Osteoblast (primary cell): ENCODE measurements around the gene TP53BP1. TPM values are rescaled to one million over a fixed set of nuclear protein-coding genes. Genes with fewer than 3 reads are reported as not detected.
A peak's percentile ranks its signal among the peaks of the same experiment; 100 is the strongest.

ENCODE experiments used
- DNase-seq: peaks from one replicate; pipeline ENCODE4 v3.0.0; 2011; ENCODE audit warnings: low spot score, mixed read lengths; ENCODE audit not compliant: insufficient read length; ENCODE audit errors: missing footprints
- H2AFZ ChIP-seq: 2 replicates; pipeline ENCODE4 v1.6.0; 2011; ENCODE audit warnings: mild to moderate bottlenecking, low read length
- H3K27ac ChIP-seq: 2 replicates; pipeline ENCODE4 v1.5.1; 2011; ENCODE audit warnings: mild to moderate bottlenecking, low read depth, low read length, moderate library complexity
- H3K27me3 ChIP-seq: 2 replicates; pipeline ENCODE4 v1.6.0; 2012; ENCODE audit warnings: mild to moderate bottlenecking, control low read depth, inconsistent platforms, low read length, moderate library complexity; ENCODE audit not compliant: insufficient read depth
- H3K36me3 ChIP-seq: 2 replicates; pipeline ENCODE4 v1.5.1; 2011; ENCODE audit warnings: mild to moderate bottlenecking, low read length, control low read depth, moderate library complexity; ENCODE audit not compliant: insufficient read depth
- H3K4me1 ChIP-seq: 2 replicates; pipeline ENCODE4 v1.5.1; 2011; ENCODE audit warnings: mild to moderate bottlenecking, low read length, control low read depth, moderate library complexity; ENCODE audit not compliant: insufficient read depth
- H3K4me2 ChIP-seq: 2 replicates; pipeline ENCODE4 v1.6.0; 2011; ENCODE audit warnings: mild to moderate bottlenecking, low read length; ENCODE audit not compliant: insufficient read depth
- H3K4me3 ChIP-seq: fragments of 200-600 bp; sonication (generic); 3 replicates; pipeline ENCODE4 v1.5.1; 2012; ENCODE audit warnings: mild to moderate bottlenecking, low read length, inconsistent platforms; ENCODE audit not compliant: insufficient read depth
- H3K79me2 ChIP-seq: 2 replicates; pipeline ENCODE4 v1.6.0; 2012; ENCODE audit warnings: mild to moderate bottlenecking, low read length, control low read depth, inconsistent platforms; ENCODE audit not compliant: insufficient read depth
- H3K9me3 ChIP-seq: 2 replicates; pipeline ENCODE4 v1.5.1; 2011; ENCODE audit warnings: low read depth, low read length, control low read depth
- H4K20me1 ChIP-seq: 2 replicates; pipeline ENCODE4 v1.6.0; 2012; ENCODE audit warnings: mild to moderate bottlenecking, low read length, control low read depth; ENCODE audit not compliant: insufficient read depth
- CTCF ChIP-seq: IDR thresholded peaks from 2 replicates; pipeline ENCODE4 v1.5.1; 2011; ENCODE audit warnings: mild to moderate bottlenecking, low read depth, low read length, moderate library complexity; ENCODE audit errors: extremely low read depth
- total RNA-seq: library from RNA; depleted of rRNA; stranded (reverse); fragments of >200 nt; gene quantifications from 2 replicates; pipeline ENCODE4 v1.2.3, GENCODE V29; 2012

TP53BP1 gene
- total RNA-seq, 1 donor: 88.7 TPM

GRCh38 chr15:43414196-43414595 lies 78.8 kb downstream of the TP53BP1 start:
- H3K4me1 ChIP-seq: no peaks in the 10 kb centered on the region
- peaks cover 71% of the 10 kb centered on the region for H3K36me3 ChIP-seq
- H4K20me1 ChIP-seq: no peaks in the 10 kb centered on the region
- H3K4me2 ChIP-seq: no peak overlapping the region
- DNase-seq: no peak
- H3K9me3 ChIP-seq: no peaks in the 10 kb centered on the region
- no peak overlapping the region for H2AFZ ChIP-seq
- no peak overlapping the region for H3K4me3 ChIP-seq
- H3K27me3 ChIP-seq: no peaks in the 10 kb centered on the region
- TF ChIP-seq CTCF: no peak
- H3K27ac ChIP-seq: no peak overlapping the region
- no peaks in the 10 kb centered on the region for H3K79me2 ChIP-seq

GRCh38 chr15:43412096-43412495 lies 80.9 kb downstream of the TP53BP1 start:
- Histone ChIP-seq H3K27ac (no peak overlapping the region), H3K4me1 (no peaks in the 10 kb centered on the region), H3K4me2 (no peak overlapping the region), H2AFZ (no peak overlapping the region), H3K4me3 (no peak overlapping the region), H3K36me3 (peaks cover 84% of the 10 kb centered on the region), H3K9me3 (no peaks in the 10 kb centered on the region), H3K79me2 (no peaks in the 10 kb centered on the region), H3K27me3 (no peaks in the 10 kb centered on the region), H4K20me1 (no peaks in the 10 kb centered on the region)
- DNase-seq: no peak
- no peak for TF ChIP-seq CTCF

- Histone ChIP-seq H3K79me2 (no peaks in the 10 kb centered on the region), H2AFZ (no peak overlapping the region), H3K4me3 (no peak overlapping the region), H3K9me3 (no peaks in the 10 kb centered on the region), H3K27me3 (no peaks in the 10 kb centered on the region), H3K27ac (peak overlapping the region; percentile 7), H3K4me2 (no peak overlapping the region), H3K36me3 (peaks cover 84% of the 10 kb centered on the region), H3K4me1 (no peaks in the 10 kb centered on the region), H4K20me1 (no peaks in the 10 kb centered on the region)
- peak; percentile 68 for DNase-seq
- TF ChIP-seq CTCF: no peak
Observed at GRCh38 chr15:43410572-43411214, 82.3 kb downstream of the TP53BP1 start.

GRCh38 chr15:43408789-43409188 lies 84.2 kb downstream of the TP53BP1 start:
- peaks cover 84% of the 10 kb centered on the region for H3K36me3 ChIP-seq

More at GRCh38 chr15:43408789-43409188, 84.2 kb downstream of the TP53BP1 start:
- Histone ChIP-seq H3K4me1 (no peaks in the 10 kb centered on the region), H3K79me2 (no peaks in the 10 kb centered on the region), H2AFZ (no peak overlapping the region), H3K27me3 (no peaks in the 10 kb centered on the region), H3K4me3 (no peak overlapping the region), H3K27ac (no peak overlapping the region), H3K9me3 (no peaks in the 10 kb centered on the region), H4K20me1 (no peaks in the 10 kb centered on the region), H3K4me2 (no peak overlapping the region)
- TF ChIP-seq CTCF: no peak
- no peak for DNase-seq
